Measurements from ENCODE around the gene STARD4.

STARD4 gene, protein sequence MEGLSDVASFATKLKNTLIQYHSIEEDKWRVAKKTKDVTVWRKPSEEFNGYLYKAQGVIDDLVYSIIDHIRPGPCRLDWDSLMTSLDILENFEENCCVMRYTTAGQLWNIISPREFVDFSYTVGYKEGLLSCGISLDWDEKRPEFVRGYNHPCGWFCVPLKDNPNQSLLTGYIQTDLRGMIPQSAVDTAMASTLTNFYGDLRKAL

DNA sequence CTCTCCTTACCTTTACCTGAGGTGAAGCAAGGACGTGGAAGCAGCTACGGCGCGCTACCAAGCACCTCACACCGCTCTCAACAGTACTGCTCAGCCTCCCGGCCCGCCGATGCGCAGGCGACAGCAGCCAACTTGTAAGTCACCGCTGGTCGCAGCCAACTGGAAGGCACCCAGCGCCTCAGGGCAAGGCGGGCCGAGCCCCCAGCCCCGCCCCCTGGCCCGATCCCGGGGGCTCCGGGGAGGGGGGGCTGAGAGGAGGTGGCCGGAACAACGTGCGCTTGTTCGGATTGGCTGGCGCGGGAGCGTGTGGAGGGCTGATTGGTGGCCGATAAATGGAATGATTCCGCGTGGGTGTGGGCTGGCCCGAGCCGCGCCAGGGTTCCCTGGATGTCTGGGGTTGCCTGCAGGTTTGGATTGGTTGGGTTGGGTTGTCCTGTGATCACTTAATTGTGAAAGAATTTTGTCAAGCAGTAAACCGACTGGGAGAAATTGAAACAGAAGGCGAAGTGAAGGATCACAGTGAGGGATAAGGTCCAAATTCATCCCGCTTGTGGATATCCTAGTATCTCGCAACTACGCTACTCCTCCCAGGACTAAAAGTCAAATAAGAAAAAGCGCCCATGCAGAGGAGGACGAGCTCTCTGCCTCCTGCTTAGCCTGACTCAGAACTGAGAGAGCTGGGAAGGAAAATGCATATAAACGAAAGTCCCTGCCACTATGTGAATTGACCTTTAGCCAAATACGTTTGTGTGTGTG lies at the start of gene STARD4:
Gene STARD4, minus strand, starts transcription at position 161 of the 756 bp plus-strand sequence. CDS start 5,102 bp downstream, outside the sequence.
- in situ Hi-C loops (cut with MboI; ENCODE audit: low sequenced_read_pairs), result no loop called here

DNA sequence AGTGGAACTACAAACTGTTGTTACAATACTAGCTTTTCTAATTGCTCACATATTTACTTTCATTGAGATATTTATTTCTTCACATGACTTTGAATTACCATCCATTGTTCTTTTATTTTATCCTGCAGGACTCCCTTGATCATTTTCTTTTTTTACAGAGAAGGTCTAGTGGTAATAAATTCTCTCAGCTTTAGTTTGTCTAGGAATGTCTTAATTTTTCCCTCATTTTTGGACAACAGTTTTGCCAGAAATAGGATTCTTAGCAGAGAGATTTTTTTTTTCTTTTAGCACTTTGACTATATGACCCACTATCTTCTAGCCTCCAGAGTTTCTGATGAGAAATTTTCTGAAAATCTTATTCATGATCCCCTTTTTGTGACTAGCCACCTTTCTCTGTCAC lies 47.3 kb upstream of the STARD4 start:
- in situ Hi-C loops (cut with MboI; ENCODE audit: low sequenced_read_pairs), result no loop called here

DNA sequence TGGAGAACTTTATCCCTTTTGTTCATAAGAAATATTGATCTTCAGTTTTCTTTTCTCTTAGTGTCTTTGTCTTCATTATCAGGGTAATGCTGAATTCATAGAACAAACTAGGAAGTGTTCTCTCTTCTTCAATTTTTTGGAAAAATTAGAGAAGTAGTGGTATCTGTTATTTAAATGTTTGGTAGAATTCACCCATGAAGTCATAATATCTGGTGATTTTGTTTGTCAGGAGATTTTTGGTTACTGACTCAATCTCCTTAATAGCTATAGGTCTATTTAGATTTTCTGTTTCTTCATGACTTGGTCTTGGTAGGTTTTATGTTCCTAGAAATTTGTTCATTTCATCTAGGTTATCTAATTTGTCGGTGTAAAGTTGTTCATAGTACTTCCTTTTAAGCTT lies 45.4 kb upstream of the STARD4 start:
- in situ Hi-C loops (cut with MboI; ENCODE audit: low sequenced_read_pairs), result no loop called here

DNA sequence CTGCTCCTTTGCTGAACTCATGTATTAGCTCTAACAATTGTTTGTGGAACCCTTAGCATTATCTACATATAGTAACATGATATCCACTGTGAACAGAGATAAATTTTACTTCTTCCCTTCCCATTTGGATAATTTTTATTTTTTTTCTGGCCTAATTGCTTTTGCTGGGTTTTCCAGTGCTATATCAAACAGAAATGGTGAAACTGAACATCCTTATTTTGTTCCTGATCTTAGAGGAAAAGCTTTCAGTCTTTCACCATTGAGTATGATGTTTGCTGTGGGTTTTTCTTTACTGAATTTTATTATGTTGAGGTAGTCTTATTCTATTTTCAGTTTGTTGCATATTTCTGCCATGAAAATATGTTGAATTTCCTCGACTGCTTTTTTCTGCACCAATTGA lies 44.8 kb upstream of the STARD4 start:
- in situ Hi-C loops (cut with MboI; ENCODE audit: low sequenced_read_pairs), result no loop called here

DNA sequence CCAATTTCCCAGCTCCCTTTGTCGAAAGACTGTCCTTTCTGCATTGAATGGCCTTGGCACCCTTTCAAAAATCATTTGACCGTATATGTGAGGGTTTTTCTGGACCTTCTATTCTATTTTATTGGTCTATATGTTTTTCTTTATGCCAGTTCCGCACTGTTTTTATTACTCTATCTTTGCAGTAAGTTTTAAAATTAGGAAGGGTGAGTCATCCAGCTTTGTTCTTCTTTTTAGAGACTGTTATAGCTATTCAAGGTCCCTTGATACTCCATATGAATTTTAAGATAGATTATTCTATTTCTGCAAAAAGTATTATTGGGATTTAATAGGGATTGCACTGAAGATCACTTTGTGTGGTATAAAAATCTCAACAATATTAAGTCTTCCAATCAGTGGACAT lies 44.2 kb upstream of the STARD4 start:
- in situ Hi-C loops (cut with MboI; ENCODE audit: low sequenced_read_pairs), result no loop called here

DNA sequence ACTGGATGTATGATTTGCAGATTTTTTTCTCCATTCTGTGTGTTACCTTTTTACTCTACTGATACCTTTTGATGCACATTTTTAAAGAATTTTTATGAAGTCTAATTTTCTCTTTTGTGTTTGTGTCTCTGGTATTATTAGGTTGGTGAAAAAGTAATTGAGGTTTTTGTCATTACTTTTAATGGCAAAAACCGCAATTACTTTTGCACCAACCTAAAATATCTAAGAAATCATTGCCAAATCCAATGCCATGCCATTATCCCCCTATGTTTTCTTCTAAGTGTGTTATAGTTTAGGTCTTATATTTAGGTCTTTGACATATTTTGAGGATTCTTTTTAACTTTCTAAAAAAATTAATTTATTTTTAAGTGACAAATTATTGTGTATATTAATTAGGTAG lies 43.4 kb upstream of the STARD4 start:
- in situ Hi-C loops (cut with MboI; ENCODE audit: low sequenced_read_pairs), result no loop called here

DNA sequence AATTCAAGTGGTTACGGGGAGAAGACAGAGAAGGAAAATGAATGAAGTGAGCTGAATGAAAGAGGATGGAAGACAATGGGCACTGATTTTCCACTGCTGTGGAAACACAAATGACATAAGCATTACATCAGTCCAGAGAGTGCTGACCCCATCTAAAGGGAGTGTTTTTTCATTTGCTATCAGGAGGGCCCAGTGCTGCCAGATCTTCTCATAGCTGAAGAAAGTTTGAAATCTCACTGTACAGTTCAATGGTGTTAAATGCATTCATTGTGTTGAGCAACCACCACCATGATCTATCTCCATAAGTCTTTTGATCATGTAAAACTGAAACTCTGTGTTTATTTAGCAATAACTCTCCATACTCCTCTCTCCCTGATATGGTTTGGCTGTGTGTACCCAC lies 41.5 kb upstream of the STARD4 start:
- in situ Hi-C loops (cut with MboI; ENCODE audit: low sequenced_read_pairs), result no loop called here

DNA sequence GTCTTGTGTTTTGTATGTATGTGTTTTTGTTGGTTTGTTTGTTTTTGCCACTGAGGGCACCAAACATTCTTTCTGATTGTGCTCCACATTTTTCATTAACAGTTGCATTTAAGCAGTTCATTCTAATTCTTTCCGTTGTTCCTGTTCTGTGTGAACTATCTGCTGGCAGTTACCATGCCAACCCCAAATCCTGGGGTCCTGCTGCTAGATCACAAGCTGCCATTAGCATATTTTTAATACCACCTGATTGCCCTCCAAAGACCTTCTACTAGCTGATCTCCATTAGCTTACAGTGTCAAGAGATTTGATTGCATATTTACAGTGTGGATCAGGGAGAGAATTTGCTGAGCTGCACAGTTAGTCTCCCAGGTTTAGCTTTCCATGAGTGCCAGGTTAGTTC lies 40.6 kb upstream of the STARD4 start:
- in situ Hi-C loops (cut with MboI; ENCODE audit: low sequenced_read_pairs), result no loop called here

DNA sequence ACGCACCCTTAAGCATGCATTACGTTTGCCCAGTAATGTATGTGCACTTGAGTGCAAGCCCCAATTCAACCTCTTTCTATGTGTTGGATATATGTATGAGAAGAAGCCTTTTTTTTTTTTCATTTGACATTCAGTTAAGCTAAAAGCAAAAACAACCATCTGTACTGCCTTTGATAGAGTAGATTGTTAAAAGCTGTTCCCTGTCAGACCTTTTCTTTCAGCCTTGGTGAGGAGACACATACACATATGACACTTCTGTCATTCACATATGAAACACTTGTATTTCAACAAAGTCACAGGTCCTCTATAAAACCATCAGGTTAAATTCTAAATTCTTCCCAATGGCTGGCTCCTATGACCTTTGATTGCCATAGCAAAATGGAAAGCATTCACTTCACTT lies 40.2 kb upstream of the STARD4 start:
- in situ Hi-C loops (cut with MboI; ENCODE audit: low sequenced_read_pairs), result no loop called here

DNA sequence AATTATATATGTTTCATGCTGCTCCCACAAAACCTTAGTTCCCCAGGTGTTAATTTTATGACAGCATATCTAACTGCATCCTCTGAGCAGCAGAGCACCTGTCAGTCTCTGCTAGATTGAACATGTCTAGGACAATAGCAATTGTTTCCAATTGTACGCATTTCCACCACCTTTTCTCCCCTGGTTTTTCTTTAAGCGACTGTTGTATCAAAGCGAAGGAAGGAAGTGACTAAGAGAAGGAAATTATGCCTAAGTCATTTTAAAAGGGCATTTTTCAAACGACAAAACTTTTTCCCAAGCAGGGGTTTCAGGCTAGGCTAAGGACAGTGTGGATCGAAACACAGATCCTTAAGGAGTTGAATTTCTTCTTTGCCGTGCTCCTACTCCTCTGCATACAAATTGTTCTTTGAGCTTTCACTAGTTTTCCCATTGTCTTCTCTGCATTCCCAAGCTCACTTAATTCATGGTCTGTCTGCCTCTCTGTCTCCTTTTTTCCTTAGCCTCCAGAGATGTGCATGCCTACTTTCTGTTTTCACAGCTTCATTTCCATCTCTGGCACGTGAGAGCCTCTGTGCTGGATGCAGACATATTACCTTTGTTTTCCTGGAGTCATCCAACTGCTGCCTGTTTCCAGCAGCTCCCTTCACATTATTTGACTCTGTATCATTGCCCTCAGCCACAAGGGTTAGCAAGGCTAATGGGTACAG lies 39.4 kb upstream of the STARD4 start:
- in situ Hi-C loops (cut with MboI; ENCODE audit: low sequenced_read_pairs), result no loop called here

DNA sequence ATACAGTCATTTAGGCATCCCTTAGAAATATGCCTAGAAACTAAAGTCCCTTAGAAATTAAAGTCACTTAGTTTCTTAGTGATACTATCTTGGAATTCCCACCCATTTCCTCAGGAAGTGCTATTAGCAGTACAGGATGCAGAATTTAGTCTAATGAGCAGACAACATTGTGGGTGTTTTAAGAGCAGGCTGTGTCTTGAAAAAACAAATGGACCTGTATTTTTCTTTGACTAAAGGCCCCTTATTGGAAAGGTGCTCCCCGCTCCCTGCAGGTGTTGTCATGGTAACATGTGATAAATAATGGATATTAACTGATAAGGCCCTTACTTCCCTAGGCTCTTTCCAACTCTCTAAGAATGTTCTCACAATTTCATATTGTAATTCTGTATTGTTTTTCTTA lies 38.8 kb upstream of the STARD4 start:
- in situ Hi-C loops (cut with MboI; ENCODE audit: low sequenced_read_pairs), result no loop called here

DNA sequence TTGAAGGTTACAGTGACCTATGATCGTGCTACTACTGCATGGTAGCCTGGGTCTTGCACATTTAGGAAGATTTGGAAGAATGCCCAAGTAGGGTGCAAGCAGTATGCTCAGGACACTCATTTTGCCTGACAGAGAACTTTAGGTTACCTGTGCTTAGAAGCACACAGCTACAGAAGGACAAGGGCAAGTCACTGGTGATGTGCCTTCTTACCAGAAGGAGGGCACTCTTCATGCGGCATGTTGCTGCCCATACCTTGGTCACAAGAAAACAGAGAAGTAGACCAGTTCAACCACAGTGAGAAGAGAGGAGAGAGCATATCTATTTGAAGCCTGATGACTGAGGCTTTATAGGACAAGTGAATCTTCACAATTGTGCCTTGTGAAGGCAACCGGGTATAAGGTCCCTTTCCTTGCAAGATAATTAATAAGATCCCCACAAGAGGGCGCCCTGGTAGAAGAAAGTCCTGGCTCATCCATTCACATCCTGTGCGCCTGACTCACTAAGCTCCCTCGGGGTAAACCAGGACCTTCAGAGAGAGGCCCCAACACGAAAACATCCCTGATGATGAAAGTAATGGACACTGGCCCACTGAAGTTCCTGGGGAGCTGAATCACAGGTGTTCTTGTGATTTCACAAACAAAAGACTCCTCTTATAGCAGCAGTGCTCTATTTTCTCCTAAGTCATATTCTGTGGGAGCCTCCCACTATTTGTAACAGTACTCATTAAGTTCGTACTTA lies 38.1 kb upstream of the STARD4 start:
- in situ Hi-C loops (cut with MboI; ENCODE audit: low sequenced_read_pairs), result no loop called here

DNA sequence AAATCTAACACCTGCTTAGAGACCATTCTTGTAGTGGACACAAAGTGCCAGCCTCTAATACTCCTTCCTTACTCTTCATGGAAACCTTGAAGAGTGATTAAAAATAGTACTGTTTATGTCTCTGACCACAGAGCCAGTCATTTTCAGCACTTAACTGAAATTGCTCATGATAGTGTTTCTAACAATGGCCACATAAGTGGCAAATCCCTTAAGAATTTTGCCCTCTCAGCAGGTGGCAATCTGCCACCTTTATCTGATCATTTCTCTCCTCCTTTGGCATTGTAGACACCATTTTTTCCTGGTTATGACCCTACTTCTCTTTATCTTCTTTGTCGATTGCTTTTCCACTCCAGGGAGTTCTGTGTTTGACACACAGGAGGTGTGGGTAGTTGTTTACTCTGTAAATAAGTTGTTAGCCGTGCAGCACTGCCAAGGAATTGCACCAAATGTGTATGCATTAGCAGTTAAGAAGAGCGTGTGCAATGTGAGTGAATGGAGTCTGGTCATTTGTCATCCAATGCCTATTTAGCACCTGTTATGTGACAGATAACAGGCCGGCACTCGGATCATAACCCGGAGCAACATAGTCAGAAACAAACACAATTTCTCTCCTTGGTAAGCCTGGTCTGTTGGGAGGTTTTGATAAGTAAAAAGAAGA lies 36.8 kb upstream of the STARD4 start:
- in situ Hi-C loops (cut with MboI; ENCODE audit: low sequenced_read_pairs), result no loop called here

DNA sequence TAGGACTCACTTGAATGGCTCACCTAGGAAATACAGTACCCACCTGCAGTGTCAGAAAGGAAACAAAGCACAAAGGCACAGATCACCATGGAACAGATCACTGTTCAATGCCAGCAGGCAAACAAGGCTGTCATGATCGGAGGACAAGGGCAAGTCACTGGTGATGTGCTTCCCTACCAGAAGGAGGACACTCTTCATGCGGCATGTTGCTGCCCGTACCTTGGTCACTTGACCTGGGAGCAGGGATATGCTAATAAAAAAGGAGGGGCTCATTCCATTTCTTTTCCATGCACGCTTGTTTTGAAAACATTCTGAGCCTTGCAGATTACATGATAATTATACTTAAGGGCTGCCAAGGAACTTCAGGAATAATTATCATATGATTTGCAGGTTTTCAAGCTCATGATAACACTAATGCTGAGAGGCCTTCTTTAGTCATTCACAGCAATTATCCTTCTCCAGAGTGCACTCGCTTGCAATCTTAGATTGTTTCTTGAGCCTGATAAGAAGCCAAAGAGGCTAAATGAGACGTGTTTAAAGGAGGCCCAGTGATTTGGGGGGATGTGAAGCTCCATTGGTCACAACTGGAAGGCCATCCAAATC lies 36.1 kb upstream of the STARD4 start:
- in situ Hi-C loops (cut with MboI; ENCODE audit: low sequenced_read_pairs), result no loop called here

DNA sequence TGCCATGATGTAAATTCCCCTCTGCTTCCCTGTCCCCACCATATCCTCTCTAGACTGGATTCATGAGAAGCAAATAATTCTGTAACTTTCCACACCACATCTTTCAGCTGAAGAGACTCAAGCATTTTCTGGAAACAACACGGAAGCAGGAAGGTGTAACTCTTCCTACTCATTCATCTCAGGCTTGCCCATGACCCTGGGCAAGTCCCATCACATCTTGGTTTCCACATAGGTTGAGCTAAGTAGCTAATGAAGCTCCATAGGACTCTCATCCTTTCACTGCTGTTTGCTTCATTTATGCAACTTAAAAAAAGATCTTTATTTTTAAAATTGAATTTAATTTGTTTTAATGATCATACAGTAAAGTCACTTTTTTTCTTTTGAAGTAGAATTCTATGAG lies 32.7 kb upstream of the STARD4 start:
- in situ Hi-C loops (cut with MboI; ENCODE audit: low sequenced_read_pairs), result no loop called here

DNA sequence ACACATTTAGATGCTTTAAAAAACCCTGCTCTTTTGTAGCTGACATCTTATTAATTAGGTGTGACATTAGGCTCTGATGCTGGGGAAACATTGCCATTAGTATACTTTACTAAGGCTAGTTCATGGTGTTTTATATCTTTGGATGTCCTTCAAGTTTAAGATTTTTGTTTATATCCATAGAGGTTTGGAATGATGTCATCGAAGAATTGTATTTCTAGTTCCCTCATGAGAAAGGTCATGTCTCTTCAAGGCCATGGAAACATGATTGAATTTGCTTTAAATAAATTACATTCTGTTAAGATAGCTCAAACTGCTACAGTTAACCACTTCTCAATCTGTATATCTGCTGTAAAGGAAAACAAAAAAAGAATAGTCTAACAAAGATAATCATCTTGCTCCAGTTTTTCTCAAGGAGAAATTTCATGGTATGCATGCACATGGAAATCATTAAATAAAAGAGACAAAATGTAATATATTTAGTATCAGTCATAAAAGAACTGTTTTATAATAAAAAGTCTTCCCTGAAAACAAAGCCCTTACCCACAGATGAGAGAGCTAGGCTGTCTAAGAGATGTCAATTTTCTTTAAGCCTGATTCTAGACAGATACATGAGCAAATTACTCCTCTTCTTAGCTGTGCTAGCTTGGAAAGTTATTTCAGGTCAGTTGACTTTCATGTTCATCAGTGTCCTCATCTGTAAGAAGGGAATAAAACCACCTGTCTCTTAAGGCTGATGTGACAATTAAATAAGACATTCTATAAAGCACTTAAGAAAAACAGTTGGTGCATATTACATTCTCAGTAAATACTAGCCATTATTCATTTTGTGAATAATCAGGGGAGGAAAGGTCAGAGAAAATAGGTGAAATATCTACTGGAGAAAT lies 25.0 kb upstream of the STARD4 start:
- in situ Hi-C loops (cut with MboI; ENCODE audit: low sequenced_read_pairs), result no loop called here

DNA sequence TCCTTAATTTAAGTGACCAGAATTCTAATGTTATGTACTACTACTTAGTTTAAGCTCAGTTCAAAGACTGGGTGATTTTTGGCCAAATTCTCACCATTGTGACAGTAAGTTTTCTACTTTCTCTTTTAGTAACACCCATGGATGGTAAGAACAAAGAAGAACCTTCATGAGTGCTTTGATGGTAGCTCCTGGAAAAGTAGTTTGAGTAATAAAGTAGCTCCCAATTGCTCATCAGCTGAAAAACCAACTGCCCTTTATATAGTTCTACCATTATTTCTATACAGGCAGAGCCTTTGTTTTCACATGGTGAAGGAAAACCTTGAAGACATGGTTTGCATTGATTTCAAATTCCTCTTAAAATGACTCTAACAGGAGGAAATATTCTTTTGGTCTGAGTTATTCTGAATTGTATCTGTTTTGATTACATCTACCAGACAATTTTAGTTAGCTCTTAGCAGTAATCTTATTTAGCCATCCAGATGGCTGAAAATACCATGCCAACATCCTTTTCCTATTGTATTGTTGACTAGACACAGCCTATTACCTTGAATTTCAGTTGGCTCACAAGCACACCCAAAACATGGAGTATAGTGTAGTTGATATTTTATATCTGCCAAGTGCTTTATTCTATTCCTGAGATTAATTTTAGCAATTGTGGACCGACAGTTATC lies 23.7 kb upstream of the STARD4 start:
- in situ Hi-C loops (cut with MboI; ENCODE audit: low sequenced_read_pairs), result no loop called here

DNA sequence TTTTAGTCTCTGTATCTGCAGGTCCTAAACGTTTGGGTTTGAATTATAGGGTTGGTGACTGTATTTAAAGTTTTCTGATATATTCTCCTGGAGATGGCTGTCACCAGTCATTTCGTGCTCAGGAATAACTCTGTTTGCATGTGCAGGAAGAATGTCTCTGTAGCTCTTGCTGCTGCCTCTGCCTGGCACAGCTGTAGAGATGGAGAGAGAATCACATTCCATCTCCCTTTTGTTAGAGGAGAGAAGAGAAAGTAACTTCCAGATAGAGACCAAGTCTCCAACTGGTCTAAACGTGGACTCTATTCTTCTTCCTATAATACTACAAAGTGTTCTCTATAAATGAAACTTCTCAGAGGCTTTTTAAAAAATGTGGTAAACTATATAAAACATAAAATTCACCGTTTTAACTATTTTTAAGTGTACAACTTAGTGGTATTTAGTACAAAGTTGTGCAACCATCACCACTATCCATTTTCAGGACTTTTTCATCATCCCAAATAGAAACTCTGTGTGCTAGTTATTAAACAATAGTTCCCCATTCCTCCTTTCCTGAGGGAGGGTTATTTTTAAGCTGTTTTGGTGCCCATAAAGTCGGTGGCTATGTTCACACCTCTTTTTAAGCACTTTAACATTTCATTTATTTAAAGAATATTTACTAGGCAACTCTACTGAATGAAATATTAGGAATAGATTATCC lies 20.7 kb upstream of the STARD4 start:
- in situ Hi-C loops (cut with MboI; ENCODE audit: low sequenced_read_pairs), result no loop called here
